AG09309 (cell line): Measurements from ENCODE around the gene SMOC1.

ENCODE experiments used
- DNase-seq: peaks from one replicate; pipeline ENCODE4 v3.0.0-alpha.2; 2010; ENCODE audit warnings: low read depth
- H3K4me3 ChIP-seq: 2 replicates; pipeline ENCODE4 v1.5.1; 2011; ENCODE audit warnings: mild to moderate bottlenecking, low read depth, low read length, moderate library complexity; ENCODE audit not compliant: control insufficient read depth
- TF ChIP-seq, protein P1 (sequence below): IDR thresholded peaks from 2 replicates; pipeline ENCODE4 v1.5.1; 2011; ENCODE audit warnings: mild to moderate bottlenecking, low read depth, low read length, inconsistent platforms; ENCODE audit not compliant: insufficient read depth, control insufficient read depth; ENCODE audit errors: missing control alignments

The SMOC1 gene

DNA sequence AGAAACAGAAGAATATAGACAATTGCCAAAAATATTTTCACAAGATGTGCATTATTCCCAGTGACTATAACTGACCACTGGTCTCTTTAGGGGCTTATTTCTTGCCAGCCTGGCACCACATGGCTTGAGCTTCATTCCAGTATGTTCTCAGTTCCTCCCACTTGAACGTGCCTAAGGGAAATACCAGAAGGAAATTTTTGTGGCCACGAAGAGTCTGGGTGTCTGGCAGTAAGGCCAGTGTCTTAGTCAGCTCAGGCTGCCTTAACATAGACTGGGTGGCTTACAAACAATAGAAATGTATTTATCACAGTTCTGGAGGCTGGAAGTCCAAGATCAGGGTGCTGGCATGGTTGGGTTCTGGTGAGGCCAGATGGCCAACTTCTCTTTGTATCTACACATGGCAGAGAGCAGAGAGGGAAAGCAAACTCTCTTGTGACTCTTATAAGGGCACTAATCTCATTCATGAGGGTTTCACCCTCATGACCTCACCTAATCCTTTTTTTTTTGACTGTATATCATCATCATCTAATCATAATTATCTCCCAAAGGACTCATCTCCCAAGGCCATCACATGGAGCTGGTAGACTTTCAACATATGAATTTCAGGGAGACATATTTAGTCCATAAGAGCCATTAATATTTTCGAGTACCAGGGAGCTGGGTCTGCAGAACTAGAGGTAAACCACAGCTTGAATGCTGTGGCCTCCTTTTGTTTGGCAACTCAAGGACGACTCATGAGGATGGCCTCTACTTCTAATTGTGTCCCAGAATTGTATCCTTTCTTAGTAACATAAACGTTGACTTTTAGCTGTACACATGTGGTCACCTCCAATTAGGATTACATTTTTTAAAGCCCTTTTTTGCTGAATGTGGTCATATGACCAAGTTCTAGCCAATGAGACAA is 5.1 kb upstream of the SMOC1 start:
- no peak for DNase-seq
- no peak overlapping the region for H3K4me3 ChIP-seq
- TF ChIP-seq, protein P1, sequence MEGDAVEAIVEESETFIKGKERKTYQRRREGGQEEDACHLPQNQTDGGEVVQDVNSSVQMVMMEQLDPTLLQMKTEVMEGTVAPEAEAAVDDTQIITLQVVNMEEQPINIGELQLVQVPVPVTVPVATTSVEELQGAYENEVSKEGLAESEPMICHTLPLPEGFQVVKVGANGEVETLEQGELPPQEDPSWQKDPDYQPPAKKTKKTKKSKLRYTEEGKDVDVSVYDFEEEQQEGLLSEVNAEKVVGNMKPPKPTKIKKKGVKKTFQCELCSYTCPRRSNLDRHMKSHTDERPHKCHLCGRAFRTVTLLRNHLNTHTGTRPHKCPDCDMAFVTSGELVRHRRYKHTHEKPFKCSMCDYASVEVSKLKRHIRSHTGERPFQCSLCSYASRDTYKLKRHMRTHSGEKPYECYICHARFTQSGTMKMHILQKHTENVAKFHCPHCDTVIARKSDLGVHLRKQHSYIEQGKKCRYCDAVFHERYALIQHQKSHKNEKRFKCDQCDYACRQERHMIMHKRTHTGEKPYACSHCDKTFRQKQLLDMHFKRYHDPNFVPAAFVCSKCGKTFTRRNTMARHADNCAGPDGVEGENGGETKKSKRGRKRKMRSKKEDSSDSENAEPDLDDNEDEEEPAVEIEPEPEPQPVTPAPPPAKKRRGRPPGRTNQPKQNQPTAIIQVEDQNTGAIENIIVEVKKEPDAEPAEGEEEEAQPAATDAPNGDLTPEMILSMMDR, result no peak

DNA sequence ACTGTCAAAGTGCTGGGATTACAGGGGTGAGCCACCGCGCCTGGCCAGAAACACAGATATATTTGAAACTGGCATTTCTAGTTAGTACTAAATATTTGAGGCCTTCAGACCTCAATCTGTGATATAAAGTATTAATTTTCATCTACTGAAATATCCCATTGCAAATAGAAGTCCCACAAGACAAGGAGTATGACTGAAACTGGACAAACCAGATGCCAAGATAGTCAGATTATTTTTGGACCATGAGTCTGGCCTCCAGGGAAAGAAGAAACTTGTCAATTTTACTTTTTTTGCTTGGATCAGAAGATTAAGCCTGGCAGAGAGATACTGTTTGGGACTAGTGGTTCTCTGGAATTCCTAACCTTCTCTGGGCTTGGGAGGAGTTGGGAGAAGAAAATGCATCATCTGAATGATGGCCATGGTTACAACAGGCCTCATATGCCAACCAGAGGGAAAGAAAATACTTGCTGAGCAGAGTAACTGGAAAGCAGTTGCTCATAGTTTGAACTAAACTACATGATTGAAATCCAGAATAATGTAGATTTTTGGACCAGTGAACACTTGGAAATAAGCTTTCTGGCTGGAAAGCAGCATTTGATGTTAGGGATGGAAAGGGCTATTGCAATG is 2.9 kb upstream of the SMOC1 start:
- no peak overlapping the region for H3K4me3 ChIP-seq
- TF ChIP-seq, protein P1, result no peak
- no peak for DNase-seq

- no peak overlapping the region for H3K4me3 ChIP-seq
- DNase-seq, result no peak
- TF ChIP-seq, protein P1, result no peak
These were observed 2.3 kb upstream of the SMOC1 start for GRCh38 chr14:69876848-69877306.

GRCh38 chr14:69877492-69877891 is 1.7 kb upstream of the SMOC1 start:
- DNase-seq, result no peak
- TF ChIP-seq, protein P1, result peak; percentile 30

GRCh38 chr14:69878251-69878650 is 965 bp upstream of the SMOC1 start:
- TF ChIP-seq, protein P1, result no peak
- no peak overlapping the region for H3K4me3 ChIP-seq
- no peak for DNase-seq

More at GRCh38 chr14:69877492-69877891, 1.7 kb upstream of the SMOC1 start:
- no peak overlapping the region for H3K4me3 ChIP-seq

GRCh38 chr14:69880044-69880487 is 850 bp downstream of the SMOC1 start:
- TF ChIP-seq, protein P1, result no peak
- no peak for DNase-seq
- no peak overlapping the region for H3K4me3 ChIP-seq
